GM12891 (cell line): ENCODE results near the gene MRPL54.
"Not testable (repeated sequence)": the region's sequence is repeated elsewhere in the genome, so short reads cannot be mapped to it uniquely, and the experiment has no call there.

ENCODE experiments used
- PAX5 ChIP-seq: IDR thresholded peaks from 2 replicates; pipeline ENCODE4 v1.6.1; 2011; ENCODE audit warnings: low read length, moderate library complexity, mild to moderate bottlenecking; ENCODE audit not compliant: insufficient read depth, severe bottlenecking
- POLR2A ChIP-seq: IDR thresholded peaks from 2 replicates; pipeline ENCODE4 v1.6.1; 2011; ENCODE audit warnings: low read depth, low read length, control low read depth
- POLR2AphosphoS5 ChIP-seq: IDR thresholded peaks from 2 replicates; pipeline ENCODE4 v1.6.1; 2011; ENCODE audit warnings: low read depth, low read length, control low read depth
- SPI1 ChIP-seq: IDR thresholded peaks from 2 replicates; pipeline ENCODE4 v1.6.1; 2011; ENCODE audit warnings: low read depth, low read length, control low read depth
- TAF1 ChIP-seq: IDR thresholded peaks from 2 replicates; pipeline ENCODE4 v1.6.1; 2011; ENCODE audit warnings: low read depth, low read length, control low read depth

GRCh38 chr19:3758297-3758696 lies 4.2 kb upstream of the MRPL54 start:
- not testable (repeated sequence) for TF ChIP-seq PAX5, POLR2AphosphoS5, POLR2A, TAF1, SPI1
